ENCODE measurements around the gene NDUFAF3. TPM values are rescaled to one million over a fixed set of nuclear protein-coding genes. Genes with fewer than 3 reads are reported as not detected.

The NDUFAF3 gene
- total RNA-seq, 1 experiment from 2014 or later = 40.7 TPM

DNA sequence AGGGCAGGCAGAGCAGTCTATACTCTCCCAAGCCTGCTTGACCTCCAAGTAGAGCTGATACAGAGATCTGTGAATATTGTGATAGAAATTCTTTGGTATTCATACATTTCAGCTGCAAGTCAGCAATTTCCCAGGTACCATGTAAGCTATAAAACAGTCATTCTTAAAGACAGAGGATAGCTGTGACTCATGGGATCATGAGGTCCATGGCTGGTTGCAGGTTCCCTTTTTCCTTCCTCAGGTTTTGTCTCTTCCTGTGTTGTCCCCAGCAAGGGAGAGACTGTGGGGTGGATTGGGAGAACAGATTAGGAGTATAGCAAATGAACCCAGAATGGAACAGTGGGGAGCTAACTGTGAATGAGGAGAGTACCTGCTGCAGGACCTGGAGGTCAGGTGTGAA is 37.3 kb upstream of the NDUFAF3 start:
- no peak overlapping the region for H3K56ac ChIP-seq (ENCODE audit: insufficient read length, low read depth, low read length)
- H3K14ac ChIP-seq (ENCODE audit: insufficient read depth, low read length) = no peak overlapping the region
- H3K79me2 ChIP-seq (ENCODE audit: insufficient read depth, low read length) = no peaks in the 10 kb centered on the region
- H3K9ac ChIP-seq (ENCODE audit: extremely low read depth, insufficient read length, low read length) = no peak overlapping the region
- H3K4me2 ChIP-seq (ENCODE audit: insufficient read depth, insufficient read length, low read length) = no peak overlapping the region
- H3T11ph ChIP-seq (ENCODE audit: low read length) = no peak overlapping the region
- no peaks in the 10 kb centered on the region for H3K9me3 ChIP-seq (ENCODE audit: control insufficient read depth, low read depth, low read length)
- H4K8ac ChIP-seq (replicated peaks; ENCODE audit: insufficient read length, low read depth, low read length) = no peak overlapping the region
- H3K23ac ChIP-seq (ENCODE audit: insufficient read length, low read depth, low read length) = no peak overlapping the region
- H2BK15ac ChIP-seq (ENCODE audit: low read depth, low read length) = no peak overlapping the region
- no peaks in the 10 kb centered on the region for H3K9me3 Mint-ChIP-seq
- no peak overlapping the region for H4K91ac ChIP-seq (ENCODE audit: insufficient read length, low read depth, low read length)
- H2AK5ac ChIP-seq (ENCODE audit: insufficient read length, low read length) = no peak overlapping the region
- H3K79me1 ChIP-seq (ENCODE audit: insufficient read depth, low read depth, low read length, poor library complexity, severe bottlenecking) = no peaks in the 10 kb centered on the region
- no peaks in the 10 kb centered on the region for H3K27me3 ChIP-seq (ENCODE audit: insufficient read depth, low read length)
- H4K20me1 ChIP-seq (ENCODE audit: control insufficient read depth, insufficient read depth, insufficient read length) = no peaks in the 10 kb centered on the region
- peaks cover 9 to 10% of the 10 kb centered on the region in 2 experiments for H3K4me1 Mint-ChIP-seq
- H2BK5ac ChIP-seq (ENCODE audit: insufficient read length, low read length) = no peak overlapping the region
- H2AFZ ChIP-seq (ENCODE audit: low read length) = no peak overlapping the region
- H3K4me1 ChIP-seq (ENCODE audit: insufficient read depth, low read length) = peaks cover 2% of the 10 kb centered on the region; the same call in 1 of the 2 replicates
- H2BK12ac ChIP-seq (ENCODE audit: insufficient read length, low read depth, low read length) = no peak overlapping the region
- H3K27ac ChIP-seq (ENCODE audit: insufficient read length, low read depth, low read length) = no peak overlapping the region
- H3K18ac ChIP-seq (ENCODE audit: insufficient read length, low read depth, low read length) = no peak overlapping the region
- no peak overlapping the region for H3K4ac ChIP-seq (ENCODE audit: low read depth, low read length)
- H2BK120ac ChIP-seq (ENCODE audit: low read depth, low read length, poor library complexity, severe bottlenecking) = no peak overlapping the region
- no peak for DNase-seq
- H4K5ac ChIP-seq (ENCODE audit: insufficient read length, low read depth, low read length) = no peak overlapping the region
- H3K27me3 Mint-ChIP-seq (ENCODE audit: low read depth) = no peaks in the 10 kb centered on the region; the same call in 1 of the 2 replicates
- peaks cover 30 to 64% (median 43%) of the 10 kb centered on the region in 3 experiments for H3K36me3 Mint-ChIP-seq (ENCODE audit: insufficient read depth in 1 of 3, low read depth in 3 of 3)
- peaks cover 7% of the 10 kb centered on the region for H3K23me2 ChIP-seq (ENCODE audit: insufficient read length, low read depth, low read length, poor library complexity, severe bottlenecking)
- TF ChIP-seq, protein P1, sequence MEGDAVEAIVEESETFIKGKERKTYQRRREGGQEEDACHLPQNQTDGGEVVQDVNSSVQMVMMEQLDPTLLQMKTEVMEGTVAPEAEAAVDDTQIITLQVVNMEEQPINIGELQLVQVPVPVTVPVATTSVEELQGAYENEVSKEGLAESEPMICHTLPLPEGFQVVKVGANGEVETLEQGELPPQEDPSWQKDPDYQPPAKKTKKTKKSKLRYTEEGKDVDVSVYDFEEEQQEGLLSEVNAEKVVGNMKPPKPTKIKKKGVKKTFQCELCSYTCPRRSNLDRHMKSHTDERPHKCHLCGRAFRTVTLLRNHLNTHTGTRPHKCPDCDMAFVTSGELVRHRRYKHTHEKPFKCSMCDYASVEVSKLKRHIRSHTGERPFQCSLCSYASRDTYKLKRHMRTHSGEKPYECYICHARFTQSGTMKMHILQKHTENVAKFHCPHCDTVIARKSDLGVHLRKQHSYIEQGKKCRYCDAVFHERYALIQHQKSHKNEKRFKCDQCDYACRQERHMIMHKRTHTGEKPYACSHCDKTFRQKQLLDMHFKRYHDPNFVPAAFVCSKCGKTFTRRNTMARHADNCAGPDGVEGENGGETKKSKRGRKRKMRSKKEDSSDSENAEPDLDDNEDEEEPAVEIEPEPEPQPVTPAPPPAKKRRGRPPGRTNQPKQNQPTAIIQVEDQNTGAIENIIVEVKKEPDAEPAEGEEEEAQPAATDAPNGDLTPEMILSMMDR (conservative IDR thresholded peaks at IDR 0.05) = no peak
- no peak overlapping the region for H3K4me3 Mint-ChIP-seq
- no peak overlapping the region; a peak in 1 of 7 replicates for H3K27ac Mint-ChIP-seq
- H2BK20ac ChIP-seq (ENCODE audit: low read depth, low read length, poor library complexity, severe bottlenecking) = no peak overlapping the region

All from H9 (cell line).